ENCODE data around the gene BTBD1. TPM values are rescaled to one million over a fixed set of nuclear protein-coding genes. Genes with fewer than 3 reads are reported as not detected.
"Not testable (repeated sequence)": the region's sequence is repeated elsewhere in the genome, so short reads cannot be mapped to it uniquely, and the experiment has no call there.

The BTBD1 gene
- total RNA-seq, 1 donor from 2014 or later = 48.5 TPM

DNA sequence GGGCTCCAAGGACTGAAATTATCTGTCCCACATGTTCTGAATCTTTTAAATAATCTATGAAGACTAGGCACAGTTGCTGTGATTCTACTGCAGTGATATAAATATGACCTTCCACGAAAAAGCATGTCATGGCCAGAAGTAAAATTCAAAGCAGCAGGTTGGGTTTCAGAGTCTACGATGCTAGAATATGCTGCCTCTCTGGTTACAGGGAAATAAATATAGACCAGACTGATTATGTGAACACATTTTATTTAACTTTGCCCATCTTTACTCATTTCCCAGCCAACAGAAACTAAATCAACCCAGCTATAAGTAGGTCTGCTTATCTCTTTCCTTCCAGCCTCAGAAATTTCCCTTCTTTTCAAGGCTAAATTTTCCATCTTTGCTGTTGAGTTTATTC, 20.5 kb upstream of the BTBD1 start:
- H3K27me3 Mint-ChIP-seq (ENCODE audit: insufficient read depth, low read depth) = peaks cover 7% of the 10 kb centered on the region
- peaks cover 18% of the 10 kb centered on the region for H3K4me1 Mint-ChIP-seq
- no peak overlapping the region for H3K4me3 Mint-ChIP-seq
- DNase-seq (ENCODE audit: low spot score) = no peak
- peaks cover 10% of the 10 kb centered on the region for H3F3A ChIP-seq (ENCODE audit: low read depth)
- H3K27me3 ChIP-seq = no peaks in the 10 kb centered on the region
- H3K4me3 ChIP-seq = no peak overlapping the region
- no peak overlapping the region for H3K9ac ChIP-seq
- no peaks in the 10 kb centered on the region for H4K20me1 ChIP-seq (ENCODE audit: low read depth)
- H3K9me3 ChIP-seq (ENCODE audit: low read depth) = no peaks in the 10 kb centered on the region
- no peaks in the 10 kb centered on the region for H3K9me3 Mint-ChIP-seq
- no peaks in the 10 kb centered on the region for H3K36me3 ChIP-seq
- no peaks in the 10 kb centered on the region for H3K79me2 ChIP-seq (ENCODE audit: low read depth)
- H3K27ac Mint-ChIP-seq = no peak overlapping the region
- H3K4me1 ChIP-seq = peaks cover 10% of the 10 kb centered on the region
- H3K27ac ChIP-seq = no peak overlapping the region
- H3K36me3 Mint-ChIP-seq = no peaks in the 10 kb centered on the region
- TF ChIP-seq, protein P1, sequence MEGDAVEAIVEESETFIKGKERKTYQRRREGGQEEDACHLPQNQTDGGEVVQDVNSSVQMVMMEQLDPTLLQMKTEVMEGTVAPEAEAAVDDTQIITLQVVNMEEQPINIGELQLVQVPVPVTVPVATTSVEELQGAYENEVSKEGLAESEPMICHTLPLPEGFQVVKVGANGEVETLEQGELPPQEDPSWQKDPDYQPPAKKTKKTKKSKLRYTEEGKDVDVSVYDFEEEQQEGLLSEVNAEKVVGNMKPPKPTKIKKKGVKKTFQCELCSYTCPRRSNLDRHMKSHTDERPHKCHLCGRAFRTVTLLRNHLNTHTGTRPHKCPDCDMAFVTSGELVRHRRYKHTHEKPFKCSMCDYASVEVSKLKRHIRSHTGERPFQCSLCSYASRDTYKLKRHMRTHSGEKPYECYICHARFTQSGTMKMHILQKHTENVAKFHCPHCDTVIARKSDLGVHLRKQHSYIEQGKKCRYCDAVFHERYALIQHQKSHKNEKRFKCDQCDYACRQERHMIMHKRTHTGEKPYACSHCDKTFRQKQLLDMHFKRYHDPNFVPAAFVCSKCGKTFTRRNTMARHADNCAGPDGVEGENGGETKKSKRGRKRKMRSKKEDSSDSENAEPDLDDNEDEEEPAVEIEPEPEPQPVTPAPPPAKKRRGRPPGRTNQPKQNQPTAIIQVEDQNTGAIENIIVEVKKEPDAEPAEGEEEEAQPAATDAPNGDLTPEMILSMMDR (IDR thresholded peaks at IDR 0.05) = no peak
- no peak for TF ChIP-seq EZH2 (IDR thresholded peaks at IDR 0.05)
- TF ChIP-seq EZH2phosphoT487 (IDR thresholded peaks at IDR 0.05) = no peak
- no peak overlapping the region for H2AFZ ChIP-seq (replicated peaks)
- H3K4me2 ChIP-seq = no peak overlapping the region

DNA sequence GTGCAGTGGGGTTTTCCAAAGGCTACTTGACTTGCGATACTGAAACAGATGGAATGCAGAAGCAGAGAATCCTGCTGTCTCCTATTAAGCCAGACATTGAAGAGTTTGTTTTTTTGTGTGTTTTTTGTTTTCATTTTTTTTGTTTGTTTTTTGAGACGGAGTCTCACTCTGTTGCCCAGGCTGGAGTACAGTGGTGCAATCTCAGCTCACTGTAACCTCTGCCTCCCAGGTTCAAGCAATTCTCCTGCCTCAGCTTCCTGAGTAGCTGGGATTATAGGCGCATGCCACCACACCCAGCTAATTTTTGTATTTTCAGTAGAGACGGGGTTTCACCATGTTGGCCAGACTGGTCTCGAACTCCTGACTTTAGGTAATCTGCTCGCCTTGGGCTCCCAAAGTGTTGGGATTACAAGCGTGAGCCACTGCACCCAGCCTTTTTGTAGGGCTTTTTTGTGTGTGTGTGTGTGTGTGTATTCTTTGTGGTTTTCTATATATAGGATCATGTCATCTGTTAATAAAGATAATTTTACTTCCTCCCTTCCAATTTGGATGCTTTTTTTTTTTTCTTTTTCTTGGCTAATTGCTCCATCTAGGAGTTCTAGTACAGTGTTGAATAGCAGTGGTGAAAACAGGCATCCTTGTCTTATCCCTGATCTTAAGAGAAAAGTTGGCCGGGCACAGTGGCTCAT, 19.0 kb upstream of the BTBD1 start:
- not testable (repeated sequence) for H3K4me1 Mint-ChIP-seq; H4K20me1 ChIP-seq (ENCODE audit: low read depth); H3K9me3 ChIP-seq (ENCODE audit: low read depth); H3K4me3 Mint-ChIP-seq; DNase-seq (ENCODE audit: low spot score); H3K36me3 ChIP-seq; H3K9ac ChIP-seq; H3K36me3 Mint-ChIP-seq; H3K27me3 Mint-ChIP-seq (ENCODE audit: insufficient read depth, low read depth); H3K9me3 Mint-ChIP-seq; H3K4me2 ChIP-seq; H3K27me3 ChIP-seq; H3K4me3 ChIP-seq; H2AFZ ChIP-seq (replicated peaks); H3K79me2 ChIP-seq (ENCODE audit: low read depth); H3K4me1 ChIP-seq; H3K27ac Mint-ChIP-seq; H3K27ac ChIP-seq; H3F3A ChIP-seq (ENCODE audit: low read depth)

DNA sequence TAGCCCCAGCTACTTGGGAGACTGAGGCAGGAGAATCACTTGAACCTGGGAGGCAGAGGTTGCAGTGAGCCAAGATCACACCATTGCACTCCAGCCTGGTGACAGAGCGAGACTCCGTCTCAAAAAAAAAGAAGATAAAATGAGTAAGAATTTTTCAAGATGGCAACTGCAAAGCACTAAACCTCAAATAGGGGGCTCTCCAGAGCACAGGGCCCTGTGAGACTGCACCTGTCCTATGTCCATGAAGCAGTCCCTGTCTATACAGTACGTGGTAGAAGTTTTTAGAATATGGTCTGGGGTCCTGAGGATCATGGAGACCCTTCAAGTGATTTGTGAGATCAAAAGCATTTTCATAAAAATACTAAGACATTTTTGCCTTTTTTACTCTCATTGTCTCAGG, 18.4 kb upstream of the BTBD1 start:
- H3K36me3 Mint-ChIP-seq; H3K9me3 Mint-ChIP-seq; H3K4me1 Mint-ChIP-seq; H3K4me2 ChIP-seq; H3K4me3 Mint-ChIP-seq; H3F3A ChIP-seq (ENCODE audit: low read depth); H4K20me1 ChIP-seq (ENCODE audit: low read depth); H3K27ac Mint-ChIP-seq; H3K27me3 Mint-ChIP-seq (ENCODE audit: insufficient read depth, low read depth); H3K9me3 ChIP-seq (ENCODE audit: low read depth); H3K4me3 ChIP-seq; H3K79me2 ChIP-seq (ENCODE audit: low read depth); H3K27ac ChIP-seq; H3K9ac ChIP-seq; H3K36me3 ChIP-seq; H3K4me1 ChIP-seq; DNase-seq (ENCODE audit: low spot score); H3K27me3 ChIP-seq; H2AFZ ChIP-seq (replicated peaks): not testable (repeated sequence)
- TF ChIP-seq, protein P1 (IDR thresholded peaks at IDR 0.05) = peak; percentile 18

DNA sequence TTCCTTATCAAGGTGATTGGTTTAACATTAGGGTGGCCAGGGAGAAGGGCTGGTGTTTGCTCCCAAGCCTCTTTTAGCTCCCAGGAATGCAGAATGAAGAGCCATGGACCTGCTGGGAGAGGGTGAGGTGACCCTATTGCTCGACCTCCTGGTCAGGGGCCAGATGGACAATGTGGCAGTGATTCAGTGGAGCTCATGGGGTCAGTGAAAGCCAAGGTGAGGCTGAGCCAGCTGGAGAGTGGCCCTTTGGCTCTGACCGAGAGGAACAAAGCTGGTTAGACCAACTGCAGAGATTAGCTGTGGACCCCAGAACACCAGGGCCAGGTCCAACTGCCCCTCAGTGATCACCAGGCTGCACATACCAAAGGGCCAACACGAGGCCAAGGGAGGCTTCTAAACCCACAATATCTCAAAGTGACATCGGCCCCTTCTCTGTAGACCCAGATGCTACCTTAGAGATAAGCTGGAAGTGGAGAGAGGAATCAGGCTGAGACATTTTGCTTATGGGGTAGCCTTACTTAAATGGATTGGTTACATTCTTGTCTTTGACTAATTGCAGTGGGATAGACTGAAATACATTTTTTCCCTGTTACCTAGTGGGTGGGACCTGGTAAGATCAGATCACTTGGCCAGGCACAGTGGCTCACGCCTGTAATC, 15.8 kb upstream of the BTBD1 start:
- Mint-ChIP-seq H3K27ac (no peak overlapping the region), H3K36me3 (no peaks in the 10 kb centered on the region), H3K4me1 (no peaks in the 10 kb centered on the region), H3K4me3 (no peak overlapping the region), H3K27me3 (ENCODE audit: insufficient read depth, low read depth) (no peaks in the 10 kb centered on the region), H3K9me3 (no peaks in the 10 kb centered on the region)
- DNase-seq (ENCODE audit: low spot score) = no peak
- TF ChIP-seq EZH2phosphoT487 (IDR thresholded peaks at IDR 0.05) = no peak
- TF ChIP-seq EZH2 (IDR thresholded peaks at IDR 0.05) = no peak
- no peaks in the 10 kb centered on the region for H3K27me3 ChIP-seq
- no peaks in the 10 kb centered on the region for H3F3A ChIP-seq (ENCODE audit: low read depth)
- H2AFZ ChIP-seq (replicated peaks) = no peak overlapping the region
- H3K9ac ChIP-seq = no peak overlapping the region
- no peaks in the 10 kb centered on the region for H3K79me2 ChIP-seq (ENCODE audit: low read depth)
- H3K9me3 ChIP-seq (ENCODE audit: low read depth) = no peaks in the 10 kb centered on the region
- H3K4me3 ChIP-seq = no peak overlapping the region
- no peaks in the 10 kb centered on the region for H4K20me1 ChIP-seq (ENCODE audit: low read depth)
- no peak overlapping the region for H3K4me2 ChIP-seq
- no peak overlapping the region for H3K27ac ChIP-seq
- H3K4me1 ChIP-seq = no peaks in the 10 kb centered on the region
- H3K36me3 ChIP-seq = no peaks in the 10 kb centered on the region
